ENCODE measurements around the gene HOXA6.
A peak's percentile ranks its signal among the peaks of the same experiment; 100 is the strongest.

Gene HOXA6

DNA sequence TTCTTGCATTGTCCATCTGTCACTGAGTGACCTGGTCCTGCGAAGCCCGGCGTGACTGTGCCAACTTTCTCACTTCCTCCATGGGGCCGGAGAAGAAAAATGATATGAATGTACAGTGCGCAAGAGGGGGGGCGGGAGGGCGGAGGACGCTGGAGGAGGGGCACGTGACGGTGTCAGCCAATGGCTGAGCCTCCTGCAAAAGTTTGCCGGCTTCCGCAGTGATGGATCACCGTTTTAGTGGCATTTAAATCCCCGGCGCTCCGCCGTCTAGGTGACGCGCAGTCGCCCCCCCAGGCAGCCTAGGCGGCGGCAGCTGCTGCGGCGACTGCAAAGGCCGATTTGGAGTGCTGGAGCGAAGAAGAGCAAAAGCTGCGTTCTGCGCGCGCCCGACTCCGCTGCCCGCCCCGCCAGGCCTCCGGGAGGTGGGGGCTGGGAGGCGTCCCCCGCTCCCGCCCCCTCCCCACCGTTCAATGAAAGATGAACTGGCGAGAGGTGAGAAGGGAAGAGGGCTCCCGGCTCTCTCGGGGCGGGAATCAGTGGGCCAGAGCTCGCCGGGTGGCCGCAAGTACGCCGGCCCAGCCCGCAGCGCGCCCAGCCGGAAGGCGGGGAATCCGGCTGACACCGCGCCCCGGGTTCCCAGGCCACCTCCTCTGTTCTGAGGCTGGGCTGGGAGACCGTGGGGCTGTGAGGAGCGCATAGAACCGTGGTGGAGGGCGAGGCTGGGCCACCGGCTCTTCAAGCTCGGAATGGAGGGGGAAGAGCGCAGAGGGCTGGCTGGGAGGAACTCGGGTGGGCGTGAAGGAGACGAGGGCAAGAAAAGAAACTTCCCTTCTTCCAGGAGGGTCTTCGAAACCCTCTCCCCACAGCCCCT lies 51.4 kb downstream of the HOXA6 start, which contains the start of gene HOXA1:
Gene HOXA1 (minus strand): TSS at position 104 of the 871 bp plus-strand sequence. CDS start 88 bp downstream, at position 16.
- peak; percentile 44 for DNase-seq (ENCODE audit: low read depth)
